Forelimb muscle (tissue), 1 donor: ENCODE measurements around the gene GPANK1. TPM values are rescaled to one million over a fixed set of nuclear protein-coding genes. Genes with fewer than 3 reads are reported as not detected.

Experiments
- DNase-seq: peaks from one replicate; pipeline ENCODE4 v3.0.0-alpha.2; 2013; ENCODE audit warnings: low read depth
- polyA plus RNA-seq: library from polyadenylated mRNA; unstranded; fragments of 120-200 nt; gene quantifications from one replicate; pipeline ENCODE4 v1.2.1, GENCODE V29; 2013; ENCODE audit not compliant: insufficient read length

GPANK1 gene
- polyA plus RNA-seq, 1 donor: 14.1 TPM

DNA sequence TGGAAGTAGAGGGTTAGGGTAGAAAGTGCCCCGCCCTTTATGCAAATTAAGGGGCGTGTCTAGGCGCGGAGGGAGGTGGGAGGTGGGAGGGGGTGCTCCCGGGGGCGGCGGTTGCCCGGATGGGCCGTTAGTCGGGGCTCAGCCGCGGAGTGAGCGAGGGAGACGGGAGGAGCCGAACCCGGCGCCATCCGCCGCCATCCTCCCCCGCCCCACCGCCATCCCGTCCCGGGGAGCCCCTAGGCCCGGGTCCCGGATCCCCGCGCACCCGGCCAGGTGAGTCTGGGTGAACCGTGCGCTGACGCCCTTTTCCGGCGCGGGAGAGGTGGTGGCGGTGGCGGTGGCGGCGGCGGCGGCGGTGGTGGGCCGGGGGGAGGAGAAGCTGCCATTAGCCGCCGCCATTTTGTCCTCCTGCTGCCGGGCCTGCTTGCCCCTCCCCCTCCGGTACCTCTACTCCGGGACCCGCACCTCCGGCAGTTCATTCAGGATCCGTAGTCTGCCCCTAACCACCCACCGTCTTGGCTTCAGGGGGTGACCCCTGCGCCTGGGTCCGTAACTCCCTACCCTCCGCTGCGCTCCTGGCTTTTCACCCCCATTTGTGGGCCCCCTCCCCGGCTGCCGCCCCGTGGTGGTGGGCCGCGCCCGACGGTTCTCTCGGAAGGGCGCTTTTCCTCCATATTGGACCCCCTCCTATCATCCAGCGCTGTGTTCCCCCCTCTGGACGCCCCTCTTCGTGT, 44.0 kb downstream of the GPANK1 start, which contains the start of gene PRRC2A:
Gene PRRC2A (plus strand): TSS at position 130 of the 734 bp plus-strand sequence. CDS start 2,075 bp downstream, outside the sequence.
- DNase-seq: no peak

DNA sequence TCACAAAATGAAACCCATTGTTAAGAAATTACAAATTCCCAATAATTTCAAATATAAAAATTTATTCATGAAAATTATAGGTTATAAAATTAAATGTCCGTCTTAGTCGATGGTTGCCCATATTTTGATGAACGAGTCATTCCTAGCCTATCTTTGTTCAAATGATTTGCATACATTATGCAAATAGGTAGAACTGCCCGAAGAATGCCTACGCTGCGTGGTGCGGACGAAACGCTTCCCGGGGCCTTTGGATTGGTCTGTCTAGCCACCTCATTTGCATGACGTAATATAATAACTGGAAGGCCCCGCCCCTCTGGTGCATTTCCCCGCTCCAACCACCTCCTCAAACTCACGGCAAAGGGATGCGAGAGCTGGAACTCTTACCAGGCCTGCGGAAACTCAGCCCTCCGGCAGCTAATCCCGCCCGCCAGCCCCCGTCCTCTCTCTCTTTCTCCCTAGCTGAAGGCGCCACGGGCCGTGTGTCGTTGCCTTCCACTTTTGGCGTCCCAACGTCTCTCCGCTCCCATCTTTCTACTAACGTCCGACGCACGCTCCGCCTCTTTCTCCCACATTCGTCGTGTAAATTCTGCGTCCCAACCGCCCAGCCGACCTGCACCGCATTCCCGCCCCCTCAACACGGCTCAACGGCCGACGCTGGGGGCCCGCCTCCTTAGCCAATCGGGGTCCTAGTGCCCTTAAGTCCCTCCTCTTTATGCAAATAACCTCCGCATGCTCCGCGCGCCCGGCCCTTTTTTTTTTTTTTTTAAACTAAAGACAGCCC, 44.8 kb downstream of the GPANK1 start:
- peak; percentile 96 for DNase-seq

DNA sequence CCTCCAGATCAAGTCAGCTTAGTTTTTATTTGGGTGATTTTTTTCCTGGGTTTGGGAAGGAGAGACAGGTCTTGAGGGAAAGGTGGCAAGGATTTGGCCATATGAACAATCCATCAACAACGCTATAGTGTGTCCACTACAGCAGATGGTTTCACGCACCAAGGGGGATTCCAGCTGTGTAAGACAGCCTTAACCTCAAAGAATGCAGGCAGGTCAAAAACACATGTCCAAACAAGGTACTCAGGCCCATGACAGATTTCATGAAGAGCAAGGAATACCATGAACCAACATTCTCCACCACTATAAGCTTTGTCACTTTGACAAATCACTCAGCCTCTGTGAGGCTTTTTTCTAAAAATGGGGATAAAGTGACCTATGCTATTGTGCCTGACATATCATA, 47.8 kb downstream of the GPANK1 start:
- no peak for DNase-seq

DNA sequence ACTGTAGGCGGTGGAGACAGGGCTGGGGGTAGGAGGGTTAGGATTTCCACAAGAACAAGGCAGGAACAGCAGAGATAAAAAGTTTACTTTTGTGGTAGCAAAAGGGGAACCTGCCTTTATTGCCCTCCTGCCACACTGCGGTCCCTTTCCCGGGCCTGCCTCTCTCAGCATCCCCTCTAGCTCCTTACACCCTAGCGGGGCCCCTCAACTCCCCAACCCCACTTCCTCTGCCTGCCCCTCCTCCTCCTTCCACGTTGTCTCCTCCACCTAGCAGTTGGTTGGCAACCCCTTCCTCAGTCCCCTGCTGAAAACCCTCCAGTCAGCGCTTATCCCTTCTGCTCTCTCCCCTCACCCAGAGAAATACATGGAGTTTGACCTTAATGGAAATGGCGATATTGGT, 49.0 kb downstream of the GPANK1 start:
- no peak for DNase-seq

DNA sequence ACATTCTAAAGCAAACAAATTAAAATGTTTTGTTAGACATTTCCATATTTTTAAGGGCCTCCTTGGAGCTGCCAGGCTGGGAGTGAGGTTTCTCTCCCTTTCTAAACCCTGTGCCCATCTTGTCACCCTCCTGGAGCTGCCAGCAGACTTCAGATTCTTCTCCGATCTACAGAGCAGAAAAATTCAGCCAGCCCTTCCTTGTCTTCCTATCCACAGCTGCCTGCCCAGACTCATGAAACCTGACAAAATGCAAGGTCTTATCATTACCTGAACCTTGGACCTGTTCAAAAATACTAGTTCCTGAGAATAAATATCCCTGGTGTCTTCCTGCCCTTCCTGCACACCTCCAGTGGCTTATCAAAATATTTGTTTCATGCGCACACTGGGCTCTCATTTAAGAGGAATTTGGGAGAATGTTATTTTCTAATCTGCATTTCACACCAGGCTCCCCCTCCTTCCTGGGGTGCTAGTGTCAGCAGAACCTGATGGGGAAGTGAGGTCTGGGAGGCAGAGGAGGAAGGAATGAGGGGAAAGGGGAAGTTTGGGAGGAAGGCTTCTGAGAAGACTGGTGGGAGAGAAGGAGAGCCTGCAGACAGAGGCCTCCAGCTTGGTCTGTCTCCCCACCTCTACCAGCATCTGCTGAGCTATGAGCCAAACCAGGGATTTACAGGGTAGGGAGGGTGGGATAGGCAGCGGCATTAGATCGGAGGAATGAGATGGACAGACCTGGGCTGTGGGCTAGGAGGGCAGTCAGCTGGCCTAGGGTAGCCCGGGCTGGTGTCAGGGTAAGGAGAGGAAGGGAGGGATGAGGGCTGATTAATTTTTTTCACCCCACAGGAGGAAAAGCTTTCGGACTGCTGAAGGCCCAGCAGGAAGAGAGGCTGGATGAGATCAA, 49.9 kb downstream of the GPANK1 start, which contains the start of gene AIF1:
Gene AIF1 (plus strand): TSS at position 551 of the 895 bp plus-strand sequence. CDS start 96 bp downstream, at position 647.
- DNase-seq: no peak

DNA sequence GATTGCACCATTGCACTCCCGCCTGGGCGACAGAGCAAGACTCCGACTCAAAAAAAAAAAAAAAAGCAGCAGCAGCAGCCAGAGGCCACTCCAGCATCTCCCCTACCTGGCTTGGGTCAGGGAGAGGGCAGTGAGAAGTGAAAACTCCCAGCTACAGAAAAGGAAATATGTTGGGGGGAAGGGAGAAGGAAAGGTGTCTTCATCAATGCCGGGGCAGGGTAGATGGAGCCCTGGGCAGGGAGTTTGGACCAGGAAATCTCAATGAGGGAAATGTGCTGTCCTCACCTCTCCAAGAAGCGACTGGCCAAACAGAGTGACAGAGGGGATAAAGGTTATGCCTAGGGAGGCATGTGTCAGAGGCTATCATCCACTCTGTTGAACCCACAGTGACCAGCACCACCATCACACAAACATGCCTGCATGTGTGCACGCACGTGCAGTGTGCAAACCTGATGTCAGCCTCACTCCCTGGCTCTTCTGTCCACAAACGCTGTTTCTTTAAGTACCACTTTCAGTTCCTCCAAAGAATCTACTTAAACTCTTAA, 50.6 kb downstream of the GPANK1 start:
- DNase-seq: no peak

Other genes with a start within 250 kb of the GPANK1 start
- 1.1 TPM for gene MICB, start 166.9 kb downstream of the GPANK1 start, polyA plus RNA-seq
- gene MCCD1, start 136.0 kb downstream of the GPANK1 start, polyA plus RNA-seq: not detected
- gene DDX39B, start 123.0 kb downstream of the GPANK1 start, polyA plus RNA-seq: 368 TPM
- gene ATP6V1G2, start 118.4 kb downstream of the GPANK1 start, polyA plus RNA-seq: 3.0 TPM
- gene NFKBIL1, start 117.4 kb downstream of the GPANK1 start, polyA plus RNA-seq: 16.8 TPM
- gene LTA, start 92.7 kb downstream of the GPANK1 start, polyA plus RNA-seq: 0.18 TPM
- not detected for gene TNF, start 89.4 kb downstream of the GPANK1 start, polyA plus RNA-seq
- gene LTB, start 82.6 kb downstream of the GPANK1 start, polyA plus RNA-seq: 1.1 TPM
- 7.4 TPM for gene LST1, start 78.7 kb downstream of the GPANK1 start, polyA plus RNA-seq
- gene NCR3, start 72.0 kb downstream of the GPANK1 start, polyA plus RNA-seq: 0.24 TPM
- gene AIF1, start 49.8 kb downstream of the GPANK1 start, polyA plus RNA-seq: 13.4 TPM
- 133 TPM for gene PRRC2A, start 44.3 kb downstream of the GPANK1 start, polyA plus RNA-seq
- 200 TPM for gene BAG6, start 12.3 kb downstream of the GPANK1 start, polyA plus RNA-seq
- gene APOM, start 9.1 kb downstream of the GPANK1 start, polyA plus RNA-seq: 4.3 TPM
- 12.1 TPM for gene C6orf47, start 4.2 kb downstream of the GPANK1 start, polyA plus RNA-seq
- 125 TPM for gene CSNK2B, start 1.1 kb upstream of the GPANK1 start, polyA plus RNA-seq
- 11.5 TPM for gene LY6G5B, start 5.0 kb upstream of the GPANK1 start, polyA plus RNA-seq
- gene LY6G5C, start 16.1 kb upstream of the GPANK1 start, polyA plus RNA-seq: 2.7 TPM
- gene ABHD16A, start 38.3 kb upstream of the GPANK1 start, polyA plus RNA-seq: 43.8 TPM
- not detected for gene LY6G6F, start 41.9 kb upstream of the GPANK1 start, polyA plus RNA-seq
- 0.47 TPM for gene LY6G6D, start 50.4 kb upstream of the GPANK1 start, polyA plus RNA-seq
- 0.62 TPM for gene LY6G6C, start 56.7 kb upstream of the GPANK1 start, polyA plus RNA-seq
- gene MPIG6B, start 58.4 kb upstream of the GPANK1 start, polyA plus RNA-seq: 1.2 TPM
- 108 TPM for gene DDAH2, start 64.3 kb upstream of the GPANK1 start, polyA plus RNA-seq
- gene CLIC1, start 71.5 kb upstream of the GPANK1 start, polyA plus RNA-seq: 102 TPM
- gene MSH5, start 75.0 kb upstream of the GPANK1 start, polyA plus RNA-seq: 14.2 TPM
- gene SAPCD1, start 97.7 kb upstream of the GPANK1 start, polyA plus RNA-seq: 3.0 TPM
- 2.9 TPM for gene VWA7, start 112.3 kb upstream of the GPANK1 start, polyA plus RNA-seq
- 46.5 TPM for gene VARS1, start 130.8 kb upstream of the GPANK1 start, polyA plus RNA-seq
- gene LSM2, start 142.0 kb upstream of the GPANK1 start, polyA plus RNA-seq: 55.3 TPM
- 5.0 TPM for gene HSPA1L, start 150.3 kb upstream of the GPANK1 start, polyA plus RNA-seq
- 72.3 TPM for gene HSPA1A, start 150.5 kb upstream of the GPANK1 start, polyA plus RNA-seq
- gene HSPA1B, start 162.7 kb upstream of the GPANK1 start, polyA plus RNA-seq: 48.9 TPM
- 15.0 TPM for gene NEU1, start 197.8 kb upstream of the GPANK1 start, polyA plus RNA-seq
- gene SLC44A4, start 214.0 kb upstream of the GPANK1 start, polyA plus RNA-seq: 0.37 TPM
- 29.3 TPM for gene EHMT2, start 232.7 kb upstream of the GPANK1 start, polyA plus RNA-seq
- gene ZBTB12, start 237.1 kb upstream of the GPANK1 start, polyA plus RNA-seq: 9.5 TPM